Measurements from ENCODE around the gene GNGT2.

GRCh38 chr17:49168706-49169105 lies 41.7 kb downstream of the GNGT2 start:
- TF ChIP-seq CTCF (IDR thresholded peaks at IDR 0.05; ENCODE audit: low read depth, low read length, missing input control) (no peak), REST (IDR thresholded peaks at IDR 0.05) (no peak), ZBTB33 (IDR thresholded peaks at IDR 0.05) (no peak), ATF3 (IDR thresholded peaks at IDR 0.05) (no peak), JUND (IDR thresholded peaks at IDR 0.05) (no peak), EGR1 (IDR thresholded peaks at IDR 0.05; ENCODE audit: low read depth in 2 of 2) (no peak), FOXA1 (IDR thresholded peaks at IDR 0.05) (no peak), GABPA (IDR thresholded peaks at IDR 0.05 in 1 of 2, conservative IDR thresholded peaks at IDR 0.05 in 1 of 2) (no peak), TAF1 (conservative IDR thresholded peaks at IDR 0.05) (no peak), SP1 (IDR thresholded peaks at IDR 0.05) (no peak), NR2F2 (IDR thresholded peaks at IDR 0.05) (no peak)

Measured in liver (tissue), 3 donors.